HEK293 (cell line): ENCODE results near the gene CAPN5.

Experiments
- HOXA7 ChIP-seq: sonication (generic); formaldehyde crosslinking; IDR thresholded peaks from 2 replicates; pipeline ENCODE4 v1.8.1; 2022; ENCODE audit warnings: missing genetic modification reagents, borderline replicate concordance
- OSR2 ChIP-seq: fragments of 450-650 bp; formaldehyde crosslinking; IDR thresholded peaks from 2 replicates; pipeline ENCODE4 v1.5.1; 2016; ENCODE audit warnings: missing biosample characterization, missing genetic modification characterization
- SP2 ChIP-seq: fragments of 450-650 bp; formaldehyde crosslinking; IDR thresholded peaks from 2 replicates; pipeline ENCODE4 v1.5.1; 2016; ENCODE audit warnings: missing biosample characterization, missing genetic modification characterization
- TCF7L2 ChIP-seq: IDR thresholded peaks from 2 replicates; pipeline ENCODE4 v1.6.1; 2011; ENCODE audit warnings: low read depth, mild to moderate bottlenecking, inconsistent platforms, low read length, moderate library complexity, borderline replicate concordance
- YY1 ChIP-seq: fragments of 450-650 bp; formaldehyde crosslinking; IDR thresholded peaks from 2 replicates; pipeline ENCODE4 v1.5.1; 2018; ENCODE audit warnings: missing biosample characterization, missing genetic modification characterization
- ZNF157 ChIP-seq: fragments of 450-650 bp; formaldehyde crosslinking; IDR thresholded peaks from 2 replicates; pipeline ENCODE4 v1.5.1; 2016; ENCODE audit warnings: missing biosample characterization, missing genetic modification characterization
- ZNF184 ChIP-seq: fragments of 450-650 bp; IDR thresholded peaks from 2 replicates; pipeline ENCODE4 v1.5.1; 2018; ENCODE audit warnings: missing biosample characterization, mild to moderate bottlenecking, missing genetic modification characterization
- ZNF202 ChIP-seq: fragments of 450-650 bp; formaldehyde crosslinking; IDR thresholded peaks from 2 replicates; pipeline ENCODE4 v1.5.1; 2016; ENCODE audit warnings: missing biosample characterization, missing genetic modification characterization, borderline replicate concordance
- ZNF510 ChIP-seq: fragments of 450-650 bp; formaldehyde crosslinking; IDR thresholded peaks from 2 replicates; pipeline ENCODE4 v1.5.1; 2018; ENCODE audit warnings: mild to moderate bottlenecking, missing genetic modification characterization, missing biosample characterization; ENCODE audit not compliant: insufficient replicate concordance
- ZSCAN16 ChIP-seq: fragments of 450-650 bp; formaldehyde crosslinking; IDR thresholded peaks from 2 replicates; pipeline ENCODE4 v1.5.1; 2016; ENCODE audit warnings: missing biosample characterization, missing genetic modification characterization
- TF ChIP-seq, protein P1 (sequence below): fragments of 450-650 bp; formaldehyde crosslinking; IDR thresholded peaks from 2 replicates; pipeline ENCODE4 v1.5.1; 2016; ENCODE audit warnings: missing biosample characterization, missing genetic modification characterization
- TF ChIP-seq, protein P2 (sequence below): fragments of 450-650 bp; formaldehyde crosslinking; IDR thresholded peaks from 2 replicates; pipeline ENCODE4 v1.5.1; 2016; ENCODE audit warnings: missing biosample characterization, missing genetic modification characterization

DNA sequence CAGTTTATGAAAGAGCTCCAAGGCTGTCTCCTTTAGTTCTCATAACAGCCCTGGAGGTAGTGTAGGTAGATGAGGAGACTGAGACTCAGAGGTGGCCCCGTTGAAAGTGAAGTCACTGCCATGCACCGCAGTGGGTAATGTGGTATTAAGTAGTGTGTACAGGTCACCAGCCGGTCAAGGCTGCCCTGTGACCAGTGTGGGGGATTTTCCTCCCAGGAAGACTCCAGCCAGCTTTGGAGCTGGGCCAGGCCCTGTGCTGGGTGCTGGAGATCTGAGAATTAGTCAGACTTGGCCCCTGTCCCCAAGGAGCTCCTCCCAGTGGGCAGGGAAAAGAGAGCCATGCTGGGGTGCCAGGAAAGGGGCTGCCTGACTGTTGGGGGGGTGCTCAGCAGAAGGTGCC, 41.2 kb downstream of the CAPN5 start:
- TF ChIP-seq, protein P1, sequence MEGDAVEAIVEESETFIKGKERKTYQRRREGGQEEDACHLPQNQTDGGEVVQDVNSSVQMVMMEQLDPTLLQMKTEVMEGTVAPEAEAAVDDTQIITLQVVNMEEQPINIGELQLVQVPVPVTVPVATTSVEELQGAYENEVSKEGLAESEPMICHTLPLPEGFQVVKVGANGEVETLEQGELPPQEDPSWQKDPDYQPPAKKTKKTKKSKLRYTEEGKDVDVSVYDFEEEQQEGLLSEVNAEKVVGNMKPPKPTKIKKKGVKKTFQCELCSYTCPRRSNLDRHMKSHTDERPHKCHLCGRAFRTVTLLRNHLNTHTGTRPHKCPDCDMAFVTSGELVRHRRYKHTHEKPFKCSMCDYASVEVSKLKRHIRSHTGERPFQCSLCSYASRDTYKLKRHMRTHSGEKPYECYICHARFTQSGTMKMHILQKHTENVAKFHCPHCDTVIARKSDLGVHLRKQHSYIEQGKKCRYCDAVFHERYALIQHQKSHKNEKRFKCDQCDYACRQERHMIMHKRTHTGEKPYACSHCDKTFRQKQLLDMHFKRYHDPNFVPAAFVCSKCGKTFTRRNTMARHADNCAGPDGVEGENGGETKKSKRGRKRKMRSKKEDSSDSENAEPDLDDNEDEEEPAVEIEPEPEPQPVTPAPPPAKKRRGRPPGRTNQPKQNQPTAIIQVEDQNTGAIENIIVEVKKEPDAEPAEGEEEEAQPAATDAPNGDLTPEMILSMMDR = no peak
- TF ChIP-seq ZNF510 (tag by site-specific recombination) (no peak), HOXA7 (CRISPR knock-in tag) (no peak), OSR2 (tag by site-specific recombination) (no peak), ZSCAN16 (tag by site-specific recombination) (no peak), YY1 (tag by site-specific recombination) (no peak), ZNF157 (tag by site-specific recombination) (no peak), TCF7L2 (no peak), ZNF202 (no peak), SP2 (no peak), ZNF184 (no peak)
- TF ChIP-seq, protein P2, sequence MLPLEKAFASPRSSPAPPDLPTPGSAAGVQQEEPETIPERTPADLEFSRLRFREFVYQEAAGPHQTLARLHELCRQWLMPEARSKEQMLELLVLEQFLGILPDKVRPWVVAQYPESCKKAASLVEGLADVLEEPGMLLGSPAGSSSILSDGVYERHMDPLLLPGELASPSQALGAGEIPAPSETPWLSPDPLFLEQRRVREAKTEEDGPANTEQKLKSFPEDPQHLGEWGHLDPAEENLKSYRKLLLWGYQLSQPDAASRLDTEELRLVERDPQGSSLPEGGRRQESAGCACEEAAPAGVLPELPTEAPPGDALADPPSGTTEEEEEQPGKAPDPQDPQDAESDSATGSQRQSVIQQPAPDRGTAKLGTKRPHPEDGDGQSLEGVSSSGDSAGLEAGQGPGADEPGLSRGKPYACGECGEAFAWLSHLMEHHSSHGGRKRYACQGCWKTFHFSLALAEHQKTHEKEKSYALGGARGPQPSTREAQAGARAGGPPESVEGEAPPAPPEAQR = no peak
